Heart right ventricle (tissue), 16 donors: ENCODE data around the gene TTLL8. TPM values are rescaled to one million over a fixed set of nuclear protein-coding genes. Genes with fewer than 3 reads are reported as not detected.

Experiments used
- ATAC-seq, 8 donors: fragments of 200-7000 bp; cut with Tn5 transposase; one replicate each; pipeline ENCODE4 v1.9.1; 2020; ENCODE audit warnings: mild to moderate bottlenecking in 8 of 8, moderate library complexity in 8 of 8, moderate number of reproducible peaks in 1 of 8
- DNase-seq, 2 donors: peaks; one replicate each; pipeline ENCODE4 v3.0.0-alpha.2; 2020
- H3K27ac ChIP-seq, 10 donors: fragments of 200-600 bp; sonication (generic) in 2 of 10; one replicate each; pipeline versions ENCODE4 v1.5.0 to v1.8.0; 2020 to 2022; ENCODE audit warnings: mild to moderate bottlenecking in 3 of 10
- H3K27me3 ChIP-seq, 7 donors: fragments of 200-600 bp; one replicate each; pipeline ENCODE4 v1.8.0; 2021 to 2022; ENCODE audit warnings: mild to moderate bottlenecking in 2 of 7
- H3K36me3 ChIP-seq, 9 donors: fragments of 200-600 bp; sonication (generic) in 1 of 9; one replicate each; pipeline versions ENCODE4 v1.5.0 to v1.8.0; 2020 to 2022; ENCODE audit warnings: mild to moderate bottlenecking in 2 of 9
- H3K4me1 ChIP-seq, 9 donors: fragments of 200-600 bp; sonication (generic) in 1 of 9; one replicate each; pipeline versions ENCODE4 v1.5.0 to v1.8.0; 2020 to 2022; ENCODE audit warnings: mild to moderate bottlenecking in 4 of 9
- H3K4me3 ChIP-seq, 10 donors: fragments of 200-600 bp; sonication (generic) in 2 of 10; one replicate each; pipeline versions ENCODE4 v1.5.0 to v1.8.0; 2020 to 2022; ENCODE audit warnings: mild to moderate bottlenecking in 7 of 10, moderate library complexity in 2 of 10
- H3K9me3 ChIP-seq, 11 donors: fragments of 200-600 bp in 10 of 11; sonication (generic) in 2 of 11; one replicate each; pipeline versions ENCODE4 v1.5.0 to v1.8.0; 2013 to 2022; ENCODE audit warnings: mild to moderate bottlenecking in 2 of 11, control low read depth in 1 of 11, moderate library complexity in 1 of 11
- WGBS, 2 donors: extraction: QIAGEN DNeasy Blood & Tissue Kit; methylation state at CpG; one replicate each; pipeline ENCODE4 v1.1.7; 2013; ENCODE audit warnings: inconsistent platforms in 1 of 2; 5-methylcytosine and 5-hydroxymethylcytosine counted together
- intact Hi-C, 10 donors: fragments of 100-400 bp; cut with DNase I; formaldehyde crosslinking; loops; one replicate each; pipeline versions ENCODE4 v1.11.1 to v1.14.2; 2022
- polyA plus RNA-seq, 2 donors: library from polyadenylated mRNA; stranded (reverse); fragments of 200-250 nt; gene quantifications; one replicate each; pipeline ENCODE4 v1.2.3, GENCODE V29; 2013
- total RNA-seq, 10 donors: library from RNA; stranded (reverse); fragmentation: NEBNext Ultra II Directional in 3 of 10; extraction: Animal tissue kit (Norgen Biotek cat#: 25700) in 3 of 10; gene quantifications; one replicate each; pipeline versions ENCODE4 v1.2.1 to v1.2.4, GENCODE V29; 2021 to 2023
- TF ChIP-seq, protein P1 (sequence below), 9 donors: fragments of 200-600 bp; sonication (generic) in 2 of 9; IDR thresholded peaks; one replicate each; pipeline versions ENCODE4 v1.5.0 to v1.8.0; 2021 to 2022; ENCODE audit warnings: antibody characterized with exemption in 9 of 9, mild to moderate bottlenecking in 5 of 9, moderate library complexity in 1 of 9
- donor health status: Arrhythmogenic right ventricular cardiomyopathy.
- donor health status: ischemic (EF 13 %, LVEDD 7.1; RV severe dilation, severe dysfunction).
- donor health status: healthy with polysubstance abuse.
- donor health status: DM: no; HTN: yes; CAD: no.
- donor health status: DM: no; HTN: no; CAD: no.
- donor health status: ischemic (EF 25% LVEDD 6.9; RV normal size, moderate dysfunction).
- donor health status: ischemic (EF 25% LVEDD 5.7; RV mildly dilated, moderate dysfunction).
- donor health status: healthy.
- donor health status: DM: yes; HTN: yes; CAD: no.
- donor health status: Ischemic cardiomyopathy.
- donor health status: ischemic (EF 35%, LVEDD 5.7; RV mildly dilated, moderate dysfunction).
- donor health status: nonischemic (EF 11% LVEDD 7.7; RV severe dilation, severe dysfunction).
- donor health status: DM: yes; HTN: yes; CAD: no.
- donor health status: PGD.
- donor health status: ischemic (EF 29% LVEDD 5.4; RV normal size, mild dysfunction).
- donor health status: nonischemic (EF 23%, LVEDD 6.1; RV moderate dilation, normal function).

TTLL8 gene
- total and polyA plus RNA-seq, 12 donors: not detected

DNA sequence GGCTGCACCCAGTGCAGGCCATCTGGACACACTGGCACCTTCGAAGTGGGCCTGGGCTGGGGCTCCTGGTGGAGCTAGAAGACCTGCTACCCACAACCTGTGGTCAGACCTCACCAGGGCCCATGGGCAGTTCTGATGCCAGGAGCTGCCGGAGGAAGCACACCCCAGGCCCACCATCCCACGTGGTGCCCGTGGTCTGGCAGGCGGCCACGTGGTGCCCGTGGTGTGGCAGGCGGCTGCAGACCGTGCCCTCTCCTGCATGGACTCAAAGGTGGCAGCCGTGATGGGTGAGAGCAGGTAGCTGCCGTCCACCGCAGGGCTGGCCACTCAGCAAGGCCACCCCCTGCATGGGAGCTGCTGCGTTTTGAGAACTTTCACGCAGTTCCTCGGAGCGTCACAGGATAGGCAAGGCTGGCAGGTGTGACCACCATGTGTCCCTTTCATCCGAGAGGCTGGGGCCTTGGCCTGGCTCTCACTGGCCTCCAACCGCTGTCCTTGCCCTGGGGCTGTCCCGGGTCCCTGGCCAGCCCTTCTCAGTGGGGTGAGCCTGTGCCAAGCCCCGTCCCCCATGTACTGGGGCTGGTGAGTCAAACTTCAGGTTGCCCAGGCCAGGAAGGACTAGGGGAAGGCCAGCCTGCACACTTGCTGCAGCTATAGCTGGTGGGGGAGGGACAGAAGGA is 41.6 kb downstream of the TTLL8 start:
- ATAC-seq (no peak), DNase-seq (no peak)
- TF ChIP-seq, protein P1, sequence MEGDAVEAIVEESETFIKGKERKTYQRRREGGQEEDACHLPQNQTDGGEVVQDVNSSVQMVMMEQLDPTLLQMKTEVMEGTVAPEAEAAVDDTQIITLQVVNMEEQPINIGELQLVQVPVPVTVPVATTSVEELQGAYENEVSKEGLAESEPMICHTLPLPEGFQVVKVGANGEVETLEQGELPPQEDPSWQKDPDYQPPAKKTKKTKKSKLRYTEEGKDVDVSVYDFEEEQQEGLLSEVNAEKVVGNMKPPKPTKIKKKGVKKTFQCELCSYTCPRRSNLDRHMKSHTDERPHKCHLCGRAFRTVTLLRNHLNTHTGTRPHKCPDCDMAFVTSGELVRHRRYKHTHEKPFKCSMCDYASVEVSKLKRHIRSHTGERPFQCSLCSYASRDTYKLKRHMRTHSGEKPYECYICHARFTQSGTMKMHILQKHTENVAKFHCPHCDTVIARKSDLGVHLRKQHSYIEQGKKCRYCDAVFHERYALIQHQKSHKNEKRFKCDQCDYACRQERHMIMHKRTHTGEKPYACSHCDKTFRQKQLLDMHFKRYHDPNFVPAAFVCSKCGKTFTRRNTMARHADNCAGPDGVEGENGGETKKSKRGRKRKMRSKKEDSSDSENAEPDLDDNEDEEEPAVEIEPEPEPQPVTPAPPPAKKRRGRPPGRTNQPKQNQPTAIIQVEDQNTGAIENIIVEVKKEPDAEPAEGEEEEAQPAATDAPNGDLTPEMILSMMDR (IDR thresholded peaks at IDR 0.05): no peak
- Histone ChIP-seq H3K27me3 (peaks cover 25 to 73% (median 66%) of the 10 kb centered on the region in 7 donors), H3K4me3 (no peak overlapping the region), H3K27ac (peak overlapping the region in 1 of 10 donors; percentile 56), H3K9me3 (no peaks in the 10 kb centered on the region), H3K36me3 (no peaks in the 10 kb centered on the region), H3K4me1 (peaks cover 0 to 10% (median 6%) of the 10 kb centered on the region in 9 donors)
- 88% methylated on average over 20 of the region's 20 CpGs for WGBS, 2 donors
- intact Hi-C loops: no loop called here

DNA sequence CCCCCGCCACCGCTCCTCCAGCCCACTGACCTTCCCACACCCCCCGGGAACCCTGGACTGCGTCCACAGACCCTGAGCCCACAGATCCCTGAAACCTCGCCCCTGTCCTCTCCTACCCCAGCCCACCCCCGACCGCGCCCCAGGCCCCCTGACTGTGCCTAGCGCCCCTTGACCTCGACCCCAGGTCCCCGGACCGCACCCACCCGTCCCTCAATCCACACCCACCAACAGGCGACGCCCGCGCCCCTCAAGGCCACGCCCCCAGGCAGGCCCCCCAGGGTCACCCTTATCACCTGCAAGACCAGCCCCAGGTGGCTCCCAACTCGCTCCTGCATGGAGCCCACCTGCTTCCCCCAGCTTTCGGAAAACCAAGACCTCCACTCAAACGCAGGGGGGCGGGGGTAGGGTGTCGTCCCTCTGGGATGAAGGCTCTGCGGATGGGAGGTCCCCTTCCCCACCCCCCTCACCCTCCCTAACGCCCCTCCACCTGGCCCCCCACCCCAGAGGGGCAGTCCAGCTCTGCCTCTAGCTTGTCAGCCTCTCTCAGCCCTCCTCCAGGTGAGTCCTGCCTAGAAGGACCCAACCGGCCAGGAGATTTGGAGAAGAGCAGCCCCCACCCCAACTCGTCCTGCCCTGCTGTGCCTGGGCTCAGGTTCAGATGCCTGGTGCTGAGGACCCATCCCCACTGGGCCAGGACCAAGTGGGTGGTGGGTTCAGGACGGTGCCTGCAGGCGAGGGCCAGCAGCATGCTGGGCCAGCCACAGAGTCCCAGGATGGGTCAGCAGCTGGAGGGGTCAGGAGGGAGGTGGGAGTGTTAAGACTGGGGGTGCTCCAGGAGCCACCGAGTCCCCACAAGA is 42.4 kb downstream of the TTLL8 start:
- no peak overlapping the region for H3K4me3 ChIP-seq
- no peaks in the 10 kb centered on the region for H3K9me3 ChIP-seq
- H3K36me3 ChIP-seq: no peaks in the 10 kb centered on the region
- H3K27ac ChIP-seq: peak overlapping the region in 1 of 10 donors; percentile 56
- intact Hi-C loops: no loop called here
- H3K4me1 ChIP-seq: peaks cover 0 to 10% (median 6%) of the 10 kb centered on the region in 9 donors
- ATAC-seq: no peak
- DNase-seq: no peak
- peaks cover 27 to 80% (median 73%) of the 10 kb centered on the region in 7 donors for H3K27me3 ChIP-seq
- 34% methylated on average over 26 to 30 of the region's 30 CpGs for WGBS, 2 donors
- TF ChIP-seq, protein P1 (IDR thresholded peaks at IDR 0.05): no peak

DNA sequence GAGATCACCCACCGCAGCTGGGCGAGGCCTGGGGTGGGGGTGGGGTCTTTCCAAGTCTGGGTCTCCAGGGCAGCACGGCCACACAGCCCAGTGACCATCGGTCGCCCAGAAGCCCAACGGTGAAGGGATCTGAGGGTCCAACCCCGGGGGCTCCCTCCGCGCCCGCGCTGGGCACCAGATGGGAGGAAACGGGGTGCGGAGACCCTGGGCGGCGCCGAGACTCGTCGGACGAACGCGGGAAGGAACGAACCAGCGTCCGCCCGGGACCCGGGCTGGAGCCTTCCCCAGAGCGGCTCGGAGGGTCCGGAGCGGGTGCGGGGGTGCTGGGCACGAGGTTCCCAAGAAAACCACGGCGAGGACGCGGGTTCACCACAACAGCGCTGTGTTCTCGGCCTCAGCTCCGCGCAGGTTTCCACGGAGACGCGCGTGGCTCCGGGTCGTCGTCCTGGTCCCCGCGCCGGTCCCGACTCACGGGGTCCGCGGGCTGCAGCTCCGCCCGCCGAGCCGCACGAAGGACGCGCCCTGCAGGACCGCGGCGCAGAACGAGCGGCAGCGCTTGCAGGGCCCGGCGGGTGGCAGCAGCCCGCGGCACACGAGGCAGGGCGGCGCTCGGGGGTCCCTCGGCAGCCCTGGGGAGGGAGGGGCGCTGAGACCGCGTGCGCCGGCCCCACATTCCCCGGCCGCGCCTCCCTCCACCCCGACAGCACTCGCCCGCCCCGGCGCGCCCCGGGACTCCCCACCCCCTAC is 43.3 kb downstream of the TTLL8 start:
- no peaks in the 10 kb centered on the region for H3K9me3 ChIP-seq
- peak overlapping the region in 1 of 10 donors; percentile 20 for H3K27ac ChIP-seq
- WGBS, 2 donors: 3 to 4% methylated on average over 73 to 86 of the region's 91 CpGs
- no peak for DNase-seq
- no peak for ATAC-seq
- TF ChIP-seq, protein P1 (IDR thresholded peaks at IDR 0.05): no peak
- peaks cover 36 to 89% (median 82%) of the 10 kb centered on the region in 7 donors for H3K27me3 ChIP-seq
- H3K4me1 ChIP-seq: peaks cover 0 to 12% (median 6%) of the 10 kb centered on the region in 9 donors
- H3K36me3 ChIP-seq: no peaks in the 10 kb centered on the region
- intact Hi-C loops: no loop called here
- H3K4me3 ChIP-seq: peak overlapping the region in 1 of 10 donors; percentile 29

DNA sequence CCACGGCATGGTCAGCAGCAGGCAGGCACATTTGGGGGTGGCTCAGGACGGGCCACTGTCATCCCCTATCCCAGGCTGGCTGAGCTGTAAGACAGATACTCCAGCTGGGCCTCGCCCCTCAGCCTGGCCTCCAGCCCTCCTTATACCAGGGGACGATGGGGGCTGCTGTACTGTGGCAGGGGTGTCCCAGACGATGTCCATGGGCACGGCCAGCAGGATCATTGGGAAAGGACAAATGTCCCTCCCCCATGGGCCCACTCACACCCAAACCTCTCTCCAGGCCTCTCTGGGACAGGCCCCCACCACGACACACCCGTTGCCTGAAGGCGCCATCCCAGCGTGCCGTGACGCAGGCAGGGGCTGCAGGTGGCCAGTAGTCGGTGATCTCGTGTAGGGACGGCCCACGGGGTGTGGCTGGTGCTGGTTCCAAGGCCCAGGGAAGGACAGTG is 44.0 kb downstream of the TTLL8 start:
- peaks cover 39 to 92% (median 85%) of the 10 kb centered on the region in 7 donors for H3K27me3 ChIP-seq
- 52 to 59% methylated on average over 16 of the region's 16 CpGs for WGBS, 2 donors
- DNase-seq (no peak), ATAC-seq (no peak)
- intact Hi-C loops: no loop called here
- H3K36me3 ChIP-seq: no peaks in the 10 kb centered on the region
- TF ChIP-seq, protein P1 (IDR thresholded peaks at IDR 0.05): no peak
- no peak overlapping the region for H3K27ac ChIP-seq
- no peak overlapping the region for H3K4me3 ChIP-seq
- no peaks in the 10 kb centered on the region for H3K9me3 ChIP-seq
- peaks cover 0 to 12% (median 6%) of the 10 kb centered on the region in 9 donors for H3K4me1 ChIP-seq
